SK-N-SH (cell line): ENCODE results near the gene NKG7. TPM values are rescaled to one million over a fixed set of nuclear protein-coding genes. Genes with fewer than 3 reads are reported as not detected.
A peak's percentile ranks its signal among the peaks of the same experiment; 100 is the strongest.

ENCODE experiments used
- CTCF ChIA-PET: fragments of 300-600, 350-600 bp; formaldehyde crosslinking; extraction: SDS; loops from one replicate; lab custom pipeline; 2021; lab: Yijun Ruan, JAX
- POLR2A ChIA-PET: fragments of 350-600 bp; sonication (Branson Sonifier 250); formaldehyde crosslinking; extraction: SDS; loops from one replicate; lab custom pipeline; 2020; ENCODE audit warnings: antibody characterized with exemption, inconsistent platforms; lab: Yijun Ruan, JAX
- DNase-seq: peaks from one replicate; pipeline ENCODE4 v3.0.0; 2012
- H2AFZ ChIP-seq: fragments of 200-600 bp; sonication (generic); 2 replicates; pipeline ENCODE4 v1.8.1; 2016; ENCODE audit warnings: antibody characterized with exemption, mild to moderate bottlenecking, low read depth
- H3F3A ChIP-seq: fragments of 200-600 bp; sonication (generic); replicated peaks from 2 replicates; pipeline ENCODE3; 2016; ENCODE audit warnings: antibody characterized with exemption, mild to moderate bottlenecking; ENCODE audit not compliant: insufficient read depth
- H3K27ac ChIP-seq, 2 experiments: fragments of 200-500 bp in 1 of 2; fragments of 200-600 bp in 1 of 2; sonication (Bioruptor generic) in 1 of 2; sonication (generic), shearing (Covaris generic) in 1 of 2; 2 replicates each; pipeline versions ENCODE4 v1.5.1 to v1.6.1; 2014 to 2016; ENCODE audit warnings: low read depth in 2 of 2, inconsistent platforms in 1 of 2, low read length in 1 of 2, mild to moderate bottlenecking in 1 of 2, mixed read lengths in 1 of 2
- H3K27me3 ChIP-seq: fragments of 200-600 bp; sonication (generic), shearing (Covaris generic); 2 replicates; pipeline ENCODE4 v1.6.1; 2016; ENCODE audit warnings: mixed run types; ENCODE audit not compliant: insufficient read depth
- H3K36me3 ChIP-seq, 2 experiments: fragments of 200-500 bp in 1 of 2; fragments of 200-600 bp in 1 of 2; sonication (Bioruptor generic) in 1 of 2; sonication (generic) in 1 of 2; replicated peaks in 1 of 2; 2 replicates each; pipeline versions ENCODE3 to v1.5.1; 2014 to 2016; ENCODE audit warnings: low read length in 1 of 2, mild to moderate bottlenecking in 1 of 2; ENCODE audit not compliant: insufficient read depth in 2 of 2, control insufficient read depth in 1 of 2
- H3K4me1 ChIP-seq, 2 experiments: fragments of 200-500 bp in 1 of 2; fragments of 200-600 bp in 1 of 2; sonication (Bioruptor generic) in 1 of 2; sonication (generic), shearing (Covaris generic) in 1 of 2; 2 replicates each; pipeline versions ENCODE4 v1.5.1 to v1.6.1; 2014 to 2016; ENCODE audit warnings: low read depth in 1 of 2, low read length in 1 of 2, mixed run types in 1 of 2; ENCODE audit not compliant: insufficient read depth in 2 of 2, control insufficient read depth in 1 of 2
- H3K4me2 ChIP-seq: fragments of 200-600 bp; sonication (generic), shearing (Covaris generic); 2 replicates; pipeline ENCODE4 v1.6.1; 2017; ENCODE audit warnings: mixed run types
- H3K4me3 ChIP-seq, 2 experiments: fragments of 200-500 bp in 1 of 2; fragments of 200-600 bp in 1 of 2; sonication (Bioruptor generic) in 1 of 2; sonication (generic), shearing (Covaris generic) in 1 of 2; 2 replicates each; pipeline versions ENCODE4 v1.5.1 to v1.8.1; 2014 to 2016; ENCODE audit warnings: low read depth in 2 of 2, inconsistent platforms in 1 of 2, low read length in 1 of 2, mild to moderate bottlenecking in 1 of 2, mixed read lengths in 1 of 2, moderate library complexity in 1 of 2
- H3K79me2 ChIP-seq: fragments of 200-600 bp; sonication (generic); 2 replicates; pipeline ENCODE4 v1.8.1; 2017; ENCODE audit warnings: mild to moderate bottlenecking; ENCODE audit not compliant: insufficient read depth
- H3K9ac ChIP-seq: fragments of 200-600 bp; sonication (generic); 2 replicates; pipeline ENCODE4 v1.6.1; 2017; ENCODE audit warnings: mixed run types
- H3K9me2 ChIP-seq: fragments of 200-600 bp; sonication (generic); 2 replicates; pipeline ENCODE4 v1.6.1; 2017; ENCODE audit warnings: mixed run types
- H3K9me3 ChIP-seq: fragments of 200-600 bp; sonication (generic); 2 replicates; pipeline ENCODE4 v1.6.1; 2017; ENCODE audit warnings: mixed run types, mild to moderate bottlenecking, moderate library complexity
- H4K20me1 ChIP-seq: fragments of 200-600 bp; sonication (generic); 2 replicates; pipeline ENCODE4 v1.6.1; 2017; ENCODE audit warnings: mild to moderate bottlenecking, mixed run types; ENCODE audit not compliant: insufficient read depth
- CHD2 ChIP-seq: fragments of 150-350 bp; IDR thresholded peaks from 2 replicates; pipeline ENCODE4 v1.6.1; 2018; ENCODE audit warnings: low read length; ENCODE audit not compliant: partially characterized antibody
- CTCF ChIP-seq: fragments of 200-600 bp; sonication (generic); IDR thresholded peaks from 2 replicates; pipeline ENCODE4 v1.6.1; 2017; ENCODE audit warnings: antibody characterized with exemption, mild to moderate bottlenecking, moderate library complexity
- FOXJ3 ChIP-seq: sonication (generic); formaldehyde crosslinking; IDR thresholded peaks from 2 replicates; pipeline ENCODE4 v1.5.1; 2020; ENCODE audit warnings: mild to moderate bottlenecking, missing genetic modification reagents
- GABPA ChIP-seq: IDR thresholded peaks from 2 replicates; pipeline ENCODE4 v1.4.0; 2012; ENCODE audit warnings: low read depth, mild to moderate bottlenecking
- JUND ChIP-seq: IDR thresholded peaks from 2 replicates; pipeline ENCODE4 v1.4.0; 2012
- MAX ChIP-seq: IDR thresholded peaks from 2 replicates; pipeline ENCODE4 v1.4.0; 2012; ENCODE audit warnings: low read depth
- MEF2A ChIP-seq: IDR thresholded peaks from 2 replicates; pipeline ENCODE4 v1.4.0; 2012; ENCODE audit warnings: low read depth, borderline replicate concordance
- MXI1 ChIP-seq: IDR thresholded peaks from 2 replicates; pipeline ENCODE4 v1.6.1; 2012; ENCODE audit warnings: mild to moderate bottlenecking, low read depth, low read length, improper control_type of control experiment
- NRF1 ChIP-seq: IDR thresholded peaks from 2 replicates; pipeline ENCODE4 v1.6.1; 2012; ENCODE audit warnings: low read depth, mild to moderate bottlenecking, low read length
- PBX3 ChIP-seq: IDR thresholded peaks from 2 replicates; pipeline ENCODE4; 2012
- POLR2AphosphoS5 ChIP-seq: IDR thresholded peaks from 2 replicates; pipeline ENCODE4 v1.6.1; 2012; ENCODE audit warnings: low read depth, low read length
- SMC3 ChIP-seq: IDR thresholded peaks from 2 replicates; pipeline ENCODE4 v1.6.1; 2012; ENCODE audit warnings: low read depth, low read length, improper control_type of control experiment
- TCF12 ChIP-seq: IDR thresholded peaks from 2 replicates; pipeline ENCODE4 v1.4.0; 2012
- YY1 ChIP-seq: IDR thresholded peaks from 2 replicates; pipeline ENCODE4 v1.4.0; 2012; ENCODE audit warnings: low read depth, mild to moderate bottlenecking
- WGBS: methylation state at CpG from one replicate; pipeline ENCODE4 v1.1.6; 2017; ENCODE audit warnings: low lambda C conversion rate; 5-methylcytosine and 5-hydroxymethylcytosine counted together
- polyA plus RNA-seq, 3 experiments: library from polyadenylated mRNA; depleted of rRNA; stranded (reverse); fragments of >200 nt; gene quantifications; 2 replicates each; pipeline ENCODE4 v1.2.3, GENCODE V29; 2012

The NKG7 gene
- polyA plus RNA-seq, 1 of the 3 experiments (the other 2 are of a cell fraction) = not detected

- no peaks in the 10 kb centered on the region for H3K9me3 ChIP-seq
- POLR2A ChIA-PET = interaction anchor here (0.6 to 1.5 kb wide), 4 partner anchors 26 to 37 kb away, joined by 3 to 7 read pairs (median 4); no protein-coding TSS in a partner anchor
- no peaks in the 10 kb centered on the region for H3F3A ChIP-seq
- DNase-seq = peak; percentile 98
- H3K9me2 ChIP-seq = no peaks in the 10 kb centered on the region
- peak overlapping the region; percentile 79 to 94 for H3K27ac ChIP-seq
- no peaks in the 10 kb centered on the region for H3K36me3 ChIP-seq
- H4K20me1 ChIP-seq = no peaks in the 10 kb centered on the region
- peaks cover 6% of the 10 kb centered on the region for H3K79me2 ChIP-seq
- peak overlapping the region; percentile 87 for H3K9ac ChIP-seq
- H3K4me3 ChIP-seq = peak overlapping the region; percentile 77 to 80
- H3K4me1 ChIP-seq = peaks cover 6 to 21% of the 10 kb centered on the region in 2 experiments; a peak in 3 of 4 replicates
- peak overlapping the region; percentile 73 for H2AFZ ChIP-seq
- peak overlapping the region; percentile 100 for H3K4me2 ChIP-seq
- CTCF ChIA-PET = interaction anchor here (1.3 to 1.5 kb wide), 2 partner anchors 12 to 27 kb away, joined by 3 to 5 read pairs; no protein-coding TSS in a partner anchor
- H3K27me3 ChIP-seq = peaks cover 11% of the 10 kb centered on the region; the same call in 1 of the 2 replicates
- 0% methylated on average over 8 of the region's 64 CpGs for WGBS
- TF ChIP-seq POLR2AphosphoS5 (peak; percentile 75), MAX (no peak; the same call in 1 of the 2 replicates), CTCF (no peak), GABPA (peak; percentile 52; the same call in 1 of the 2 replicates), PBX3 (peak; percentile 21; the same call in 1 of the 2 replicates), SMC3 (peak; percentile 2; the same call in 1 of the 2 replicates), MXI1 (peak; percentile 70), TCF12 (no peak), JUND (no peak), NRF1 (peak; percentile 19; the same call in 1 of the 2 replicates), YY1 (no peak), FOXJ3 (CRISPR knock-in tag) (0 out of 2 replicates have a peak, but pooled peaks have one; percentile 17), CHD2 (peak; percentile 65), MEF2A (no peak)
Measured at GRCh38 chr19:51367565-51368365, 4.7 kb downstream of the NKG7 start.
